GM12878 (cell line): ENCODE results near the gene OSM. TPM values are rescaled to one million over a fixed set of nuclear protein-coding genes. Genes with fewer than 3 reads are reported as not detected.

ENCODE experiments used
- ATAC-seq: fragments of 200-7000 bp; cut with Tn5 transposase; 3 replicates; pipeline ENCODE4 v1.9.1; 2020; ENCODE audit warnings: mild to moderate bottlenecking, moderate library complexity
- BruUV-seq: library from RNA; stranded (reverse); fragments of 400-500 nt; replicated peaks from 2 replicates; lab custom pipeline; 2021; lab: Mats Ljungman, UMichigan
- CTCF ChIA-PET: fragments of 300-600 bp; sonication (Branson Sonifier 250); formaldehyde crosslinking; extraction: SDS; loops from one replicate; lab custom pipeline; 2021; ENCODE audit warnings: inconsistent platforms; lab: Yijun Ruan, JAX
- POLR2A ChIA-PET: fragments of 350-600 bp; formaldehyde crosslinking; extraction: SDS; loops from one replicate; lab custom pipeline; 2021; ENCODE audit warnings: inconsistent platforms; lab: Charles Lee
- RAD21 ChIA-PET: fragments of 300-600 bp; sonication (Branson Sonifier 250); formaldehyde crosslinking; loops from one replicate; lab custom pipeline; 2023; ENCODE audit warnings: antibody characterized with exemption; ENCODE audit not compliant: unreplicated experiment; lab: Charles Lee
- SMC1A ChIA-PET: fragments of 300-600 bp; sonication (Branson Sonifier 250); formaldehyde crosslinking; loops from one replicate; lab custom pipeline; 2023; ENCODE audit not compliant: unreplicated experiment, uncharacterized antibody; lab: Charles Lee
- DNase-seq: peaks from one replicate; pipeline ENCODE4 v3.0.0-alpha.2; 2011; ENCODE audit warnings: low read depth, low spot score
- FAIRE-seq: peaks from 3 replicates; lab custom pipeline; 2011; peaks lifted over from hg19 to GRCh38; lab: Jason Lieb, UNC
- H2AFZ ChIP-seq: 2 replicates; pipeline ENCODE4 v1.6.0; 2011; ENCODE audit warnings: low read depth, low read length, control low read depth; ENCODE audit not compliant: control insufficient read depth
- H3K27ac ChIP-seq: 2 replicates; pipeline ENCODE4 v1.5.1; 2011; ENCODE audit warnings: control low read depth; ENCODE audit not compliant: control insufficient read depth, insufficient read depth
- H3K27me3 ChIP-seq, 2 experiments: replicated peaks in 1 of 2; 2 replicates each; pipeline versions ENCODE4 v1.6.0 to v1.6.1; 2011; ENCODE audit warnings: low read length in 1 of 2; ENCODE audit not compliant: control insufficient read depth in 2 of 2, insufficient read depth in 2 of 2
- H3K36me3 ChIP-seq, 2 experiments: 2 replicates each; pipeline ENCODE4 v1.5.1; 2011; ENCODE audit warnings: low read length in 1 of 2; ENCODE audit not compliant: control insufficient read depth in 2 of 2, insufficient read depth in 2 of 2
- H3K4me1 ChIP-seq: 2 replicates; pipeline ENCODE4 v1.6.1; 2011; ENCODE audit warnings: mild to moderate bottlenecking, low read length, moderate library complexity, mixed read lengths; ENCODE audit not compliant: control insufficient read depth, insufficient read depth
- H3K4me2 ChIP-seq: 2 replicates; pipeline ENCODE4 v1.6.0; 2011; ENCODE audit warnings: control low read depth; ENCODE audit not compliant: control insufficient read depth, insufficient read depth
- H3K4me3 ChIP-seq: fragments of 200-600 bp; sonication (generic); 2 replicates; pipeline ENCODE4 v1.5.1; 2016
- H3K79me2 ChIP-seq: 2 replicates; pipeline ENCODE4 v1.6.0; 2011; ENCODE audit warnings: low read length; ENCODE audit not compliant: control insufficient read depth, insufficient read depth
- H3K9ac ChIP-seq: 2 replicates; pipeline ENCODE4 v1.8.0; 2011; ENCODE audit warnings: low read length, control low read depth, mixed read lengths; ENCODE audit not compliant: control insufficient read depth, insufficient read depth
- H3K9me3 ChIP-seq: replicated peaks from 3 replicates; pipeline ENCODE4 v1.5.1; 2011; ENCODE audit warnings: mild to moderate bottlenecking, low read length; ENCODE audit not compliant: control insufficient read depth, insufficient read depth
- H4K20me1 ChIP-seq: 2 replicates; pipeline ENCODE4 v1.6.0; 2011; ENCODE audit not compliant: control insufficient read depth, insufficient read depth
- EGR1 ChIP-seq, 2 experiments: IDR thresholded peaks; 1 replicate in 1 of 2; 2 replicates in 1 of 2; pipeline ENCODE4 v1.6.1; 2011 to 2012; ENCODE audit warnings: low read depth in 2 of 2, low read length in 2 of 2, borderline replicate concordance in 1 of 2, mild to moderate bottlenecking in 1 of 2, moderate library complexity in 1 of 2
- IKZF1 ChIP-seq: fragments of 450-650 bp; conservative IDR thresholded peaks from 2 replicates; pipeline ENCODE4 v1.6.1; 2017; ENCODE audit warnings: antibody characterized with exemption, mild to moderate bottlenecking
- MYB ChIP-seq: fragments of 150-350 bp; IDR thresholded peaks from 2 replicates; pipeline ENCODE4 v1.6.1; 2014; ENCODE audit warnings: mild to moderate bottlenecking, low read depth, low read length, borderline replicate concordance
- NR2C2 ChIP-seq: IDR thresholded peaks from 2 replicates; pipeline ENCODE4 v1.6.1; 2011; ENCODE audit warnings: borderline replicate concordance, low read depth; ENCODE audit not compliant: control insufficient read depth, insufficient read length
- RAD51 ChIP-seq: fragments of 450-650 bp; IDR thresholded peaks from 2 replicates; pipeline ENCODE4 v1.6.1; 2016; ENCODE audit warnings: moderate library complexity, mild to moderate bottlenecking, inconsistent platforms
- RUNX3 ChIP-seq: IDR thresholded peaks from 2 replicates; pipeline ENCODE4 v1.6.1; 2012; ENCODE audit warnings: low read length, inconsistent platforms
- SMARCA5 ChIP-seq: fragments of 450-650 bp; IDR thresholded peaks from 2 replicates; pipeline ENCODE4 v1.6.1; 2017; ENCODE audit warnings: mild to moderate bottlenecking
- SPI1 ChIP-seq: IDR thresholded peaks from 2 replicates; pipeline ENCODE4 v1.6.1; 2011; ENCODE audit warnings: low read depth, mild to moderate bottlenecking, low read length, moderate library complexity, borderline replicate concordance; ENCODE audit not compliant: insufficient read depth
- WRNIP1 ChIP-seq: IDR thresholded peaks from 2 replicates; pipeline ENCODE4 v1.6.1; 2011; ENCODE audit warnings: low read depth, low read length, improper control_type of control experiment, borderline replicate concordance
- ZNF207 ChIP-seq: fragments of 450-650 bp; IDR thresholded peaks from 2 replicates; pipeline ENCODE4 v1.6.1; 2014; ENCODE audit warnings: antibody characterized with exemption, mild to moderate bottlenecking, borderline replicate concordance
- ZNF217 ChIP-seq: fragments of 450-650 bp; IDR thresholded peaks from 2 replicates; pipeline ENCODE4 v1.6.1; 2017; ENCODE audit warnings: antibody characterized with exemption, mild to moderate bottlenecking
- WGBS: methylation state at CpG from one replicate; pipeline ENCODE4 v1.1.6; 2016; ENCODE audit warnings: low lambda C conversion rate; ENCODE audit not compliant: insufficient replicate concordance, insufficient coverage; ENCODE audit errors: missing lambda C conversion rate; 5-methylcytosine and 5-hydroxymethylcytosine counted together
- in situ Hi-C: fragments of 300-500 bp; cut with MboI; formaldehyde crosslinking; loops from 9 replicates; pipeline ENCODE4 v1.14.3; 2018; ENCODE audit warnings: mixed read lengths
- intact Hi-C: fragments of 100-400 bp; cut with micrococcal nuclease; formaldehyde crosslinking; loops from one replicate; pipeline ENCODE4 v1.14.2; 2022; ENCODE audit not compliant: unreplicated experiment
- polyA plus RNA-seq, 11 experiments: library from polyadenylated mRNA; depleted of rRNA in 4 of 11; unstranded in 6 of 11; stranded (reverse) in 5 of 11; fragments of >200 nt; fragmentation: Nextera tagmentation in 4 of 11; fragmentation: Illumina TruSeq in 1 of 11; extraction: Ambion mirVana in 4 of 11; extraction: Trizol in 1 of 11; gene quantifications; 1 replicate in 1 of 11; 2 replicates in 10 of 11; pipeline versions ENCODE4 v1.2.1 to v1.2.3, GENCODE V29; 2011 to 2016; ENCODE audit warnings: inconsistent platforms in 2 of 11, missing spikeins in 2 of 11, low read depth in 1 of 11
- total RNA-seq, 4 experiments: library from RNA; depleted of rRNA in 3 of 4; stranded (reverse); fragments of >200 nt in 3 of 4; fragmentation: Illumina TruSeq in 1 of 4; extraction: Trizol in 1 of 4; gene quantifications; 2 replicates each; pipeline versions ENCODE4 v1.2.1 to v1.2.3, GENCODE V29; 2013 to 2021
- TF ChIP-seq, protein P1 (sequence below): fragments of 450-650 bp; IDR thresholded peaks from 2 replicates; pipeline ENCODE4 v1.6.1; 2016; ENCODE audit warnings: mild to moderate bottlenecking, moderate library complexity, borderline replicate concordance

The OSM gene
- total and polyA plus RNA-seq, 10 of the 15 experiments (the other 5 are each of a cell fraction or from before 2014, with no cell fraction given), result 0.06 to 1.4 (median 0.59) TPM

DNA sequence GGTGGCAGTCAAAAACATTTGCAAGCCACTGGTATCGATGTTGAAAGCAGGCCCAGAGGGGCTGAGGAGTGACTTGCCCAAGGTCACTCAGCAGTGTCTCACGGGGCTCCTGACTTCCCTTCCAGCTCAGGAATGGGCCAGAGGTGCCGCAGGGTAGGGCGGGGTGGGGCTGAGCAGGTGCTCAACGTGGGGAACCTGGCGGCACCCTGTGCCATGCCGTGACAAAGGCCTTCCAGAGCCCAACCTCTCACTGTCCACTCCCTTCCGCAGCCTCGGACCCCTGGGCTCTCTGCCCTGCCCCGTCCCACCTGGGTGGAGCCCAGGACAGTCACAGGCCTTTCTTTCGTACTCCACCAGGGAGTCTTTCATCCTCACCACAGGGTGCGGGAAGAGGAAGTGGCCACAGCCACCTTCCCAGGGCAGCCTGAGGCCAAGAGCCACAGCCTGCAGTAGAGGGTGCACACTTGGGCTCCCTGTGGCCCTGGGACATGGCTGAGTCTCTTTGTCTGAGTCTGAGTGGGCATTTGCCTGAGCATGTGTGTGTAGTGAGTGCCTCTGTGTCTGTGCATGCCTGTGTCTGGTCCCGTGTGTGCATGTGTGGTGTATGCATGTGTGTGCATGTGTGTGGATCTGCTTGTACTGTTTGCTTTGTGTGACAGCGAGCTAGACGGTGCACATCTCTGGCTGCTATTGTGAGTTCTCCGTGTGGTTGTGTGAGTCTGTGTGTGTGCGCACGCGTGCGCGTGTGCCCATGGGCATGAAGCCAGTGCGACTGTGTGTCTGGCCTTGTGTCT is 14.0 kb downstream of the OSM start:
- Histone ChIP-seq H3K27me3 (no peaks in the 10 kb centered on the region; a peak in 1 of 4 replicates), H3K36me3 (no peaks in the 10 kb centered on the region), H4K20me1 (no peaks in the 10 kb centered on the region), H3K9ac (no peak overlapping the region), H3K9me3 (no peaks in the 10 kb centered on the region), H3K27ac (no peak overlapping the region), H2AFZ (no peak overlapping the region), H3K4me3 (no peak overlapping the region), H3K4me2 (no peak overlapping the region), H3K4me1 (peaks cover 10% of the 10 kb centered on the region), H3K79me2 (no peaks in the 10 kb centered on the region)
- no peak for FAIRE-seq
- no TSS peak for BruUV-seq
- WGBS, result 62% methylated on average over 17 of the region's 22 CpGs
- ChIA-PET CTCF (interaction anchor here (0.8 kb wide), 1 partner anchor 11 kb away, joined by 3 read pairs; no protein-coding TSS in a partner anchor), RAD21 (interaction anchor here (1.0 kb wide), 1 partner anchor 35 kb away, joined by 3 read pairs; no protein-coding TSS in a partner anchor), SMC1A (interaction anchor here (1.2 kb wide), 1 partner anchor 35 kb away, joined by 4 read pairs; no protein-coding TSS in a partner anchor), POLR2A (no interaction called here)
- ATAC-seq, result peak; percentile 15
- no peak for DNase-seq
- in situ Hi-C loops, result no loop called here
- intact Hi-C loops, result no loop called here
- TF ChIP-seq EGR1 (IDR thresholded peaks at IDR 0.05; ENCODE audit: borderline replicate concordance in 1 of 2, low read depth in 2 of 2, low read length in 2 of 2) (no peak), SPI1 (peak; percentile 58; the same call in 1 of the 2 replicates), IKZF1 (peak; percentile 46; the same call in 1 of the 2 replicates)
- TF ChIP-seq, all 136 proteins: peak for 2

DNA sequence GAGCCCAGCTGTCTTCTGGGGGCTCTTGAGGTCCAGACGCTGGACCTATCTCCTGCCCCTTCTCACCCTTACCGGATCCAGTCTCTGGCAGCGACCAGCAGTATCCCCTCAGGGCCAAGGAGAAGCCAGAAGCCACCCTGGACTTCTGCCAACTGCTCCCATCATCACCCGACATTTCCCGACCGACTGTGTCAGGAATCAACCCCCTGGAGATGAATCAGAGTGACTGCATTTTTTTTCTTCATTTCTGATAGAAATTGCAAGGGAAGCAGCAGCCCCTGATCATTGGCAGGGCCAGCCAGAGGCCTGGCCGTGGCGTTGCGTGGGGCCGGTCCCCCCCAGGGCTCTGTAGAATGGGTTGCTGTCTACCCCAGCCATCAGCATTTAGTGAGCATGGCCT is 14.9 kb downstream of the OSM start:
- H3K4me3 ChIP-seq, result no peak overlapping the region
- ChIA-PET POLR2A (no interaction called here), SMC1A (no interaction called here), RAD21 (interaction anchor here (1.5 to 1.6 kb wide), 2 partner anchors 37 to 144 kb away, joined by 4 to 5 read pairs; no protein-coding TSS in a partner anchor), CTCF (interaction anchor here (1.1 to 1.5 kb wide), 2 partner anchors 37 to 147 kb away, joined by 4 to 5 read pairs; partner anchors contain the start of gene CASTOR1)
- BruUV-seq, result no TSS peak
- no peaks in the 10 kb centered on the region for H3K9me3 ChIP-seq
- WGBS, result 54% methylated on average over 10 of the region's 10 CpGs
- intact Hi-C loops, result no loop called here
- in situ Hi-C loops, result no loop called here
- H3K4me1 ChIP-seq, result peaks cover 10% of the 10 kb centered on the region
- no peaks in the 10 kb centered on the region for H3K36me3 ChIP-seq
- ATAC-seq, result no peak
- no peak for FAIRE-seq
- no peak overlapping the region for H3K27ac ChIP-seq
- no peak overlapping the region for H3K9ac ChIP-seq
- peaks cover 2 to 3% of the 10 kb centered on the region in 2 experiments; a peak in 1 of 4 replicates for H3K27me3 ChIP-seq
- H3K79me2 ChIP-seq, result no peaks in the 10 kb centered on the region
- H4K20me1 ChIP-seq, result no peaks in the 10 kb centered on the region
- no peak overlapping the region for H2AFZ ChIP-seq
- no peak overlapping the region for H3K4me2 ChIP-seq
- no peak for DNase-seq
- no peak for TF ChIP-seq SMARCA5
- no peak for TF ChIP-seq RUNX3
- no peak for TF ChIP-seq WRNIP1
- TF ChIP-seq MYB, result no peak
- TF ChIP-seq ZNF207, result no peak
- TF ChIP-seq NR2C2, result no peak
- TF ChIP-seq RAD51, result no peak
- no peak for TF ChIP-seq ZNF217
- TF ChIP-seq, protein P1, sequence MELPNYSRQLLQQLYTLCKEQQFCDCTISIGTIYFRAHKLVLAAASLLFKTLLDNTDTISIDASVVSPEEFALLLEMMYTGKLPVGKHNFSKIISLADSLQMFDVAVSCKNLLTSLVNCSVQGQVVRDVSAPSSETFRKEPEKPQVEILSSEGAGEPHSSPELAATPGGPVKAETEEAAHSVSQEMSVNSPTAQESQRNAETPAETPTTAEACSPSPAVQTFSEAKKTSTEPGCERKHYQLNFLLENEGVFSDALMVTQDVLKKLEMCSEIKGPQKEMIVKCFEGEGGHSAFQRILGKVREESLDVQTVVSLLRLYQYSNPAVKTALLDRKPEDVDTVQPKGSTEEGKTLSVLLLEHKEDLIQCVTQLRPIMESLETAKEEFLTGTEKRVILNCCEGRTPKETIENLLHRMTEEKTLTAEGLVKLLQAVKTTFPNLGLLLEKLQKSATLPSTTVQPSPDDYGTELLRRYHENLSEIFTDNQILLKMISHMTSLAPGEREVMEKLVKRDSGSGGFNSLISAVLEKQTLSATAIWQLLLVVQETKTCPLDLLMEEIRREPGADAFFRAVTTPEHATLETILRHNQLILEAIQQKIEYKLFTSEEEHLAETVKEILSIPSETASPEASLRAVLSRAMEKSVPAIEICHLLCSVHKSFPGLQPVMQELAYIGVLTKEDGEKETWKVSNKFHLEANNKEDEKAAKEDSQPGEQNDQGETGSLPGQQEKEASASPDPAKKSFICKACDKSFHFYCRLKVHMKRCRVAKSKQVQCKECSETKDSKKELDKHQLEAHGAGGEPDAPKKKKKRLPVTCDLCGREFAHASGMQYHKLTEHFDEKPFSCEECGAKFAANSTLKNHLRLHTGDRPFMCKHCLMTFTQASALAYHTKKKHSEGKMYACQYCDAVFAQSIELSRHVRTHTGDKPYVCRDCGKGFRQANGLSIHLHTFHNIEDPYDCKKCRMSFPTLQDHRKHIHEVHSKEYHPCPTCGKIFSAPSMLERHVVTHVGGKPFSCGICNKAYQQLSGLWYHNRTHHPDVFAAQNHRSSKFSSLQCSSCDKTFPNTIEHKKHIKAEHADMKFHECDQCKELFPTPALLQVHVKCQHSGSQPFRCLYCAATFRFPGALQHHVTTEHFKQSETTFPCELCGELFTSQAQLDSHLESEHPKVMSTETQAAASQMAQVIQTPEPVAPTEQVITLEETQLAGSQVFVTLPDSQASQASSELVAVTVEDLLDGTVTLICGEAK, result no peak
